Muscle layer of colon (tissue), 2 donors: Measurements from ENCODE around the gene RASGRP2.

ENCODE experiments used
- H3K27ac ChIP-seq: one replicate; pipeline ENCODE4 v1.7.0; 2013; ENCODE audit warnings: low read depth, mild to moderate bottlenecking, low read length, moderate library complexity
- H3K27me3 ChIP-seq, 2 donors: one replicate each; pipeline ENCODE4 v1.7.0; 2013; ENCODE audit warnings: low read length in 2 of 2, mild to moderate bottlenecking in 2 of 2; ENCODE audit not compliant: insufficient read depth in 2 of 2, control insufficient read depth in 1 of 2
- H3K36me3 ChIP-seq: one replicate; pipeline ENCODE4 v1.7.0; 2013; ENCODE audit warnings: mild to moderate bottlenecking, low read length; ENCODE audit not compliant: insufficient read depth
- H3K4me1 ChIP-seq: one replicate; pipeline ENCODE4 v1.7.0; 2013; ENCODE audit warnings: mild to moderate bottlenecking, low read length; ENCODE audit not compliant: insufficient read depth
- H3K4me3 ChIP-seq, 2 donors: one replicate each; pipeline ENCODE4 v1.7.0; 2013; ENCODE audit warnings: low read length in 2 of 2, low read depth in 1 of 2, mild to moderate bottlenecking in 1 of 2, moderate library complexity in 1 of 2
- H3K9ac ChIP-seq: one replicate; pipeline ENCODE4 v1.7.0; 2013; ENCODE audit warnings: low read length
- H3K9me3 ChIP-seq: one replicate; pipeline ENCODE4 v1.7.0; 2013; ENCODE audit warnings: mild to moderate bottlenecking, low read length
- donor health status: abdominal sarcoma.
- donor health status: Adenocarcinoma of cecum.

RASGRP2 gene

GRCh38 chr11:64752175-64752970 is 8.4 kb upstream of the RASGRP2 start:
- H3K9ac ChIP-seq, result no peak overlapping the region
- no peak overlapping the region for H3K27ac ChIP-seq
- no peak overlapping the region for H3K4me3 ChIP-seq
- peaks cover 44% of the 10 kb centered on the region for H3K36me3 ChIP-seq
- H3K27me3 ChIP-seq, result no peaks in the 10 kb centered on the region
- no peaks in the 10 kb centered on the region for H3K9me3 ChIP-seq
- H3K4me1 ChIP-seq, result no peaks in the 10 kb centered on the region

GRCh38 chr11:64751580-64751979 is 7.6 kb upstream of the RASGRP2 start:
- H3K36me3 ChIP-seq, result peaks cover 42% of the 10 kb centered on the region
- H3K27me3 ChIP-seq, result no peaks in the 10 kb centered on the region
- no peaks in the 10 kb centered on the region for H3K9me3 ChIP-seq
- no peak overlapping the region for H3K9ac ChIP-seq
- H3K27ac ChIP-seq, result no peak overlapping the region
- no peaks in the 10 kb centered on the region for H3K4me1 ChIP-seq
- no peak overlapping the region for H3K4me3 ChIP-seq

- Histone ChIP-seq H3K4me3 (no peak overlapping the region), H3K27ac (no peak overlapping the region), H3K36me3 (peaks cover 38% of the 10 kb centered on the region), H3K9ac (no peak overlapping the region), H3K27me3 (no peaks in the 10 kb centered on the region), H3K4me1 (no peaks in the 10 kb centered on the region), H3K9me3 (no peaks in the 10 kb centered on the region)
Measured at GRCh38 chr11:64751136-64751535, 7.2 kb upstream of the RASGRP2 start.

GRCh38 chr11:64750361-64751054 is 6.6 kb upstream of the RASGRP2 start:
- Histone ChIP-seq H3K36me3 (peaks cover 38% of the 10 kb centered on the region), H3K27me3 (no peaks in the 10 kb centered on the region), H3K4me3 (no peak overlapping the region), H3K9ac (no peak overlapping the region), H3K9me3 (no peaks in the 10 kb centered on the region), H3K27ac (no peak overlapping the region), H3K4me1 (no peaks in the 10 kb centered on the region)

- Histone ChIP-seq H3K4me3 (no peak overlapping the region), H3K36me3 (peaks cover 28% of the 10 kb centered on the region), H3K9me3 (no peaks in the 10 kb centered on the region), H3K4me1 (peaks cover 11% of the 10 kb centered on the region), H3K9ac (no peak overlapping the region), H3K27ac (no peak overlapping the region), H3K27me3 (peaks cover 0 to 6% of the 10 kb centered on the region in 2 donors)
Measured at GRCh38 chr11:64747961-64748665, 4.2 kb upstream of the RASGRP2 start.

GRCh38 chr11:64746486-64746885 is 2.5 kb upstream of the RASGRP2 start:
- Histone ChIP-seq H3K9me3 (no peaks in the 10 kb centered on the region), H3K9ac (peak overlapping the region; percentile 11), H3K27me3 (peaks cover 0 to 7% of the 10 kb centered on the region in 2 donors), H3K36me3 (peaks cover 12% of the 10 kb centered on the region), H3K4me1 (peaks cover 21% of the 10 kb centered on the region), H3K27ac (peak overlapping the region; percentile 94), H3K4me3 (no peak overlapping the region)

GRCh38 chr11:64745521-64746328 is 1.8 kb upstream of the RASGRP2 start:
- Histone ChIP-seq H3K4me1 (peaks cover 26% of the 10 kb centered on the region), H3K9ac (peak overlapping the region; percentile 78)

GRCh38 chr11:64745189-64745520 is 1.2 kb upstream of the RASGRP2 start:
- H3K9me3 ChIP-seq, result no peaks in the 10 kb centered on the region
- peaks cover 0 to 7% of the 10 kb centered on the region in 2 donors for H3K27me3 ChIP-seq
- H3K27ac ChIP-seq, result peak overlapping the region; percentile 92
- peaks cover 26% of the 10 kb centered on the region for H3K4me1 ChIP-seq
- H3K36me3 ChIP-seq, result peaks cover under 1% of the 10 kb centered on the region
- H3K9ac ChIP-seq, result peak overlapping the region; percentile 78
- peak overlapping the region; percentile 64 to 74 for H3K4me3 ChIP-seq

More at GRCh38 chr11:64745521-64746328, 1.8 kb upstream of the RASGRP2 start:
- Histone ChIP-seq H3K27ac (peak overlapping the region; percentile 94), H3K9me3 (no peaks in the 10 kb centered on the region), H3K27me3 (peaks cover 0 to 7% of the 10 kb centered on the region in 2 donors), H3K36me3 (peaks cover 6% of the 10 kb centered on the region), H3K4me3 (peak overlapping the region; percentile 64 to 74)

- H3K27me3 ChIP-seq, result peaks cover 0 to 7% of the 10 kb centered on the region in 2 donors
- peaks cover 26% of the 10 kb centered on the region for H3K4me1 ChIP-seq
- H3K27ac ChIP-seq, result peak overlapping the region; percentile 92
- no peaks in the 10 kb centered on the region for H3K36me3 ChIP-seq
- H3K9me3 ChIP-seq, result no peaks in the 10 kb centered on the region
- H3K4me3 ChIP-seq, result peak overlapping the region; percentile 74 to 84
- H3K9ac ChIP-seq, result peak overlapping the region; percentile 78
Measured at GRCh38 chr11:64744544-64745188, 724 bp upstream of the RASGRP2 start.

GRCh38 chr11:64742889-64743590 is 902 bp downstream of the RASGRP2 start:
- peak overlapping the region; percentile 53 for H3K9ac ChIP-seq
- peak overlapping the region; percentile 43 to 84 for H3K4me3 ChIP-seq
- peak overlapping the region; percentile 89 for H3K27ac ChIP-seq
- H3K4me1 ChIP-seq, result peaks cover 26% of the 10 kb centered on the region
- H3K9me3 ChIP-seq, result no peaks in the 10 kb centered on the region
- H3K27me3 ChIP-seq, result peaks cover 0 to 7% of the 10 kb centered on the region in 2 donors
- no peaks in the 10 kb centered on the region for H3K36me3 ChIP-seq
